OCI-LY3 (cell line): Measurements from ENCODE around the gene ERC2.

ENCODE experiments used
- H2AFZ ChIP-seq: fragments of 200-600, 300-600 bp; shearing (Covaris generic); 2 replicates; pipeline ENCODE4 v1.6.0; 2014; ENCODE audit warnings: antibody characterized with exemption, low read depth, low read length
- H3K27ac ChIP-seq: fragments of 200-600, 300-600 bp; sonication (generic); 2 replicates; pipeline ENCODE4 v1.5.1; 2014; ENCODE audit warnings: mild to moderate bottlenecking, low read length, moderate library complexity, mixed read lengths
- H3K27me3 ChIP-seq: fragments of 200-600, 300-600 bp; sonication (generic); 2 replicates; pipeline ENCODE4 v1.6.1; 2014; ENCODE audit warnings: low read depth, low read length, mixed read lengths
- H3K36me3 ChIP-seq: fragments of 200-600, 300-600 bp; sonication (generic); replicated peaks from 2 replicates; pipeline ENCODE3; 2014; ENCODE audit warnings: low read depth, low read length, mixed read lengths
- H3K4me1 ChIP-seq: fragments of 300-600, 200-600 bp; sonication (generic); 2 replicates; pipeline ENCODE4 v1.6.1; 2014; ENCODE audit warnings: low read length, mixed read lengths
- H3K4me2 ChIP-seq: fragments of 200-600, 300-600 bp; sonication (generic); 2 replicates; pipeline ENCODE4 v1.6.1; 2014; ENCODE audit warnings: low read length, mixed read lengths
- H3K4me3 ChIP-seq: fragments of 300-600, 200-600 bp; sonication (generic); 2 replicates; pipeline ENCODE4 v1.5.1; 2014; ENCODE audit warnings: antibody characterized with exemption, mild to moderate bottlenecking, low read length, moderate library complexity
- H3K79me2 ChIP-seq: fragments of 300-600, 200-600 bp; shearing (Covaris generic); 2 replicates; pipeline ENCODE4 v1.6.1; 2014; ENCODE audit warnings: mild to moderate bottlenecking, low read length, mixed read lengths
- H3K9ac ChIP-seq: fragments of 300-600, 200-600 bp; shearing (Covaris generic); 2 replicates; pipeline ENCODE4 v1.6.0; 2014; ENCODE audit warnings: mild to moderate bottlenecking, low read length, moderate library complexity
- H3K9me3 ChIP-seq: fragments of 200-600, 300-600 bp; shearing (Covaris generic); 2 replicates; pipeline ENCODE4 v1.6.1; 2014; ENCODE audit warnings: low read length, mixed read lengths; ENCODE audit not compliant: insufficient read depth
- H4K20me1 ChIP-seq: fragments of 200-600, 300-600 bp; sonication (generic); 2 replicates; pipeline ENCODE4 v1.6.1; 2016; ENCODE audit warnings: low read length, mixed read lengths; ENCODE audit not compliant: insufficient read depth
- EZH2phosphoT487 ChIP-seq: fragments of 200-600 bp; shearing (Covaris generic); IDR thresholded peaks from 2 replicates; pipeline ENCODE4 v1.6.1; 2018; ENCODE audit warnings: antibody characterized with exemption, mixed run types, low read depth
- TF ChIP-seq, protein P1 (sequence below): fragments of 200-600, 300-600 bp; sonication (generic); IDR thresholded peaks from 2 replicates; pipeline ENCODE4 v1.5.1; 2014; ENCODE audit warnings: antibody characterized with exemption, low read length, low read depth

ERC2 gene

DNA sequence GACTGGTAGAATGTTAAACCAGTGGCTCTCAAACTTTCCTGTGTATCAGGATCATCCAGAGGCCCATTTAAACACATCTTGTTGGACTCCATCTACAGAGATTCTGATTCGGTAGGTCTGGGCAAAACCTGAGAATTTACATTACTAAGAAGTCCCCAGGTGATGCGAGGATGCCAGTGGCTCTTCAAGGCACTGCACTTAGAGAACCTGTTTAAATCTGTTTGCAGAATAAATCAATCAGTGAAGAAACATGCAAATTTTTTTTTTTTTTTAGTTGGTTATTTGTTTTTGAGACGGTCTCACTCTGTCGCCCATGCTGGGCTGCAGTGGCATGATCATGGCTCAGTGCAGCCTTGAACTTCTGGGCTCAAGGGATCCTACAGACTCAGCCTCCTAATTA, 863.4 kb downstream of the ERC2 start:
- no peaks in the 10 kb centered on the region for H3K79me2 ChIP-seq
- H3K27me3 ChIP-seq = 0 out of 2 replicates have a peak, but pooled peaks cover 6% of the 10 kb centered on the region
- H3K4me3 ChIP-seq = no peak overlapping the region
- no peaks in the 10 kb centered on the region for H4K20me1 ChIP-seq
- no peak overlapping the region for H3K4me2 ChIP-seq
- peaks cover 36% of the 10 kb centered on the region for H3K4me1 ChIP-seq
- H3K9ac ChIP-seq = no peak overlapping the region
- no peaks in the 10 kb centered on the region for H3K36me3 ChIP-seq
- H2AFZ ChIP-seq = no peak overlapping the region
- TF ChIP-seq, protein P1, sequence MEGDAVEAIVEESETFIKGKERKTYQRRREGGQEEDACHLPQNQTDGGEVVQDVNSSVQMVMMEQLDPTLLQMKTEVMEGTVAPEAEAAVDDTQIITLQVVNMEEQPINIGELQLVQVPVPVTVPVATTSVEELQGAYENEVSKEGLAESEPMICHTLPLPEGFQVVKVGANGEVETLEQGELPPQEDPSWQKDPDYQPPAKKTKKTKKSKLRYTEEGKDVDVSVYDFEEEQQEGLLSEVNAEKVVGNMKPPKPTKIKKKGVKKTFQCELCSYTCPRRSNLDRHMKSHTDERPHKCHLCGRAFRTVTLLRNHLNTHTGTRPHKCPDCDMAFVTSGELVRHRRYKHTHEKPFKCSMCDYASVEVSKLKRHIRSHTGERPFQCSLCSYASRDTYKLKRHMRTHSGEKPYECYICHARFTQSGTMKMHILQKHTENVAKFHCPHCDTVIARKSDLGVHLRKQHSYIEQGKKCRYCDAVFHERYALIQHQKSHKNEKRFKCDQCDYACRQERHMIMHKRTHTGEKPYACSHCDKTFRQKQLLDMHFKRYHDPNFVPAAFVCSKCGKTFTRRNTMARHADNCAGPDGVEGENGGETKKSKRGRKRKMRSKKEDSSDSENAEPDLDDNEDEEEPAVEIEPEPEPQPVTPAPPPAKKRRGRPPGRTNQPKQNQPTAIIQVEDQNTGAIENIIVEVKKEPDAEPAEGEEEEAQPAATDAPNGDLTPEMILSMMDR = no peak
- no peak for TF ChIP-seq EZH2phosphoT487
- no peaks in the 10 kb centered on the region for H3K9me3 ChIP-seq
- no peak overlapping the region for H3K27ac ChIP-seq

DNA sequence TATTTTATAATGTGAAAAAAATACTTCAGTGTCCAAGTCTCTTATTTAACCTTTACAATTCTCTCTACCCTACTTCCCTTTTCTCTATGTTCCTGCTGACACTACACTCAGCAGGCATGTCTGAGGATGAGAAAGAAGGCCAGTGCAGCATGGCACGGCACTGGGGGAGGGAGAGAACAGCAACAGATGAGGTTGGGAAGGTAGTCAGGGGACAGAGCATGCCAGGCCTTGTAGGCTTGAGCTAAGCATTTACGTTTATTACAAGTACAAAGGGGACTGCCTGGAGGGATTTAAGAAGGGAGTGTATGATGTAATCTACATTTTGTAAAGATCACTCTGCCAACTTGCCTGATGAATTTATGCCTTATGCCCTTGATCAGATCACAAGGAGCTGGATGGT, 863.9 kb downstream of the ERC2 start:
- H3K36me3 ChIP-seq = no peaks in the 10 kb centered on the region
- H3K27ac ChIP-seq = no peak overlapping the region
- no peak overlapping the region for H2AFZ ChIP-seq
- H3K27me3 ChIP-seq = 0 out of 2 replicates have a peak, but pooled peaks cover 6% of the 10 kb centered on the region
- TF ChIP-seq EZH2phosphoT487 = no peak
- TF ChIP-seq, protein P1 = no peak
- H3K9me3 ChIP-seq = no peaks in the 10 kb centered on the region
- no peak overlapping the region for H3K4me2 ChIP-seq
- no peak overlapping the region for H3K4me3 ChIP-seq
- H3K79me2 ChIP-seq = no peaks in the 10 kb centered on the region
- H3K4me1 ChIP-seq = peaks cover 40% of the 10 kb centered on the region
- H4K20me1 ChIP-seq = no peaks in the 10 kb centered on the region
- no peak overlapping the region for H3K9ac ChIP-seq

DNA sequence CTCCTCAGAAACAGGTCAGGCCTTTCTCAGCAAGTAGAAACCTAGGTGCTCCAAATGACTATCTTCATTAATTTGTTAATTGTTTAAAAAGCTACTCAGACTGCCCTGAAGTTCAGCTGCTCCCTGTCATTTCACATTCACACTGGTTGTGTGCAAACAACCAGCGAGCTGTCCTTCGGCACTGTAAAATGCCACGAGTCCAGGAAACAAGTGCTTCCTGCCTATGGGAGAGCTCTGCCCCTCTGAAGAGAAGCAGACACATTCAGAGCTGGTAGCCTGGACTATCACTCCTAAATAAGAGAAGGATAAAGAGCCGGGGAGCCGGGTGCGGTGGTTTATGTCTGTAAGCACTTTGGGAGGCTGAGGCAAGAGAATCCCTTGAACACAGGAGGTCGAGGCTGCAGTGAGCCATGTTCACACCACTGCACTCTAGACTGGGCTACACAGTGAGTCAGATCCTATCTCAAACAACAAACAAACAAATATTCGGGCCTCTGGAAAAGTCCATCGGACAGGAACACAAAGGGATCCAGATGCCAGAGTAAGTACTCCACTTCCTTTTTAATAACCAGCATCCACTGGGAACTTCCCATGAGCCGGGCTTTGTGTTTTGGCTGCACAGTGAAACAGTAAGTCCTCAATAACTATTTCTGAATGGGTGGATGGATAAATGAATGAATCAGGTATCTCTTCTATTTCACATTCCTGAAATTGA, 866.7 kb downstream of the ERC2 start:
- no peak overlapping the region for H3K9ac ChIP-seq
- no peak overlapping the region for H3K4me2 ChIP-seq
- no peaks in the 10 kb centered on the region for H3K79me2 ChIP-seq
- H3K4me3 ChIP-seq = no peak overlapping the region
- H4K20me1 ChIP-seq = no peaks in the 10 kb centered on the region
- no peaks in the 10 kb centered on the region for H3K36me3 ChIP-seq
- no peaks in the 10 kb centered on the region for H3K9me3 ChIP-seq
- TF ChIP-seq EZH2phosphoT487 = no peak
- TF ChIP-seq, protein P1 = no peak
- H3K27me3 ChIP-seq = 0 out of 2 replicates have a peak, but pooled peaks cover 6% of the 10 kb centered on the region
- no peak overlapping the region for H2AFZ ChIP-seq
- peaks cover 15% of the 10 kb centered on the region for H3K4me1 ChIP-seq
- H3K27ac ChIP-seq = no peak overlapping the region

DNA sequence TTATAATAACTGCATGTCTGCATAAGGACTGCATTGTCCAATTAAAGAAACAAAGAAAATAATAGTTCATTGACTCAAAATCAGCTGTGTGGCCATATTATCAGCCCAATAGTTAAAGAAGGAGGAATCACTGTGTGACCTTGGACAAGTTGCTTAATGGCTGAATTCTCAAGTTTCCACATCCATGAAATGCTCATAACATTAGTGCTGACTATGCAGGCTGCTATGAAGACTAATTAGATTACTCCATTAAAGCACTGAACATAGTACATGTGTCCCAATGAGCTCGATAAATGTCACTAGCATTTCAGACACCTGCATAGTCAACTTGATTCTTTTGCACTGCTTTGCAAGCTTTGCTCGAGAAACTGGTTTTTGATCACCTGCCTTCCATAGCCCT, 870.0 kb downstream of the ERC2 start:
- no peaks in the 10 kb centered on the region for H3K36me3 ChIP-seq
- peaks cover 15% of the 10 kb centered on the region; the same call in 1 of the 2 replicates for H3K27me3 ChIP-seq
- H3K27ac ChIP-seq = no peak overlapping the region
- TF ChIP-seq, protein P1 = no peak
- peaks cover 5% of the 10 kb centered on the region; the same call in 1 of the 2 replicates for H3K4me1 ChIP-seq
- H3K9ac ChIP-seq = no peak overlapping the region
- H3K9me3 ChIP-seq = no peaks in the 10 kb centered on the region; the same call in 1 of the 2 replicates
- H3K79me2 ChIP-seq = no peaks in the 10 kb centered on the region
- H3K4me2 ChIP-seq = no peak overlapping the region
- no peak overlapping the region for H3K4me3 ChIP-seq
- H2AFZ ChIP-seq = no peak overlapping the region
- no peaks in the 10 kb centered on the region for H4K20me1 ChIP-seq
